Right forelimb (tissue), 1 donor: ENCODE results near the gene TBX15.

Source experiments
- DNase-seq: peaks from one replicate; pipeline ENCODE4 v3.0.0-alpha.2; 2018

TBX15 gene

DNA sequence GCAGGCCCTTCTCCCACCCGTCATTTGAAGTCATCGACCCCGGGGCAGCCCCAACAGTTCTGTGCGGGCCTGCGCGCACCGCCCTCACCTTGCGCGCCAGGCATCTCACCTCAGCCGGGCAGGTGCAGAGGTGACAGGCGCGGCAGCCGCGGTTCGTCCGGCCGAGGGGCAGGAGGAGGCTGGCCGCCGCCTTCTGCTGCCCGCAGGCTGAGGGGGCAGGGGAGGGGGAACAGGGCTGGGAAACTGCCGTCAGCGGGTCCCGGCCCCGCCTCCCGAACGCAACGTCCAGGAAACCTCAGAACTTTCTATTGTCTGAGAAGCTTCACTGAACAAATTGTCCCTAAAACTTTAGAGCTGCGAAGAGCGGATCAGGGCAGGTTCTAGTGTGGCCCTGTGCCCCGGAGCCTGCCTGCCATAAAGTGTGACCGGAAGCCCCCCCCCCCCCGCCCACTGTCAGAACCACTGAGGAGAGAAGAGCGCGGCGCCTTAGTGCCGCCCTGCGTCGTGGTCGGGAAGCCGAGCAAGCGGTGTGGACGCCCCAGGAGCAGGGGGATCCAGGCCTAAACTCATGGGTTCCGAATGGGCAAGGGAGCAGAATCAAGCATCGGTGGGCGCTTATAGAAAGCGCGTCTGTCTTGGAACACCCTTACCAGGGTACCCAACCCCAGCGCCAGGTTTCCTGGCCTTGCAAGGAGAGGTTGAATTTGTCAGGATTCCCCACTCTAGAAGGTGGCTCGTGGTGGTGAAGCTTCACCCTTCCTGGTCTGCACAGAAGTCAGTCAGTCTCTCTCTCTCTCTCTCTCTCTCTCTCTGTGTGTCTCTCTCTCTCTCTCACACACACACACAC lies 13.3 kb upstream of the TBX15 start:
- peak; percentile 70 for DNase-seq

DNA sequence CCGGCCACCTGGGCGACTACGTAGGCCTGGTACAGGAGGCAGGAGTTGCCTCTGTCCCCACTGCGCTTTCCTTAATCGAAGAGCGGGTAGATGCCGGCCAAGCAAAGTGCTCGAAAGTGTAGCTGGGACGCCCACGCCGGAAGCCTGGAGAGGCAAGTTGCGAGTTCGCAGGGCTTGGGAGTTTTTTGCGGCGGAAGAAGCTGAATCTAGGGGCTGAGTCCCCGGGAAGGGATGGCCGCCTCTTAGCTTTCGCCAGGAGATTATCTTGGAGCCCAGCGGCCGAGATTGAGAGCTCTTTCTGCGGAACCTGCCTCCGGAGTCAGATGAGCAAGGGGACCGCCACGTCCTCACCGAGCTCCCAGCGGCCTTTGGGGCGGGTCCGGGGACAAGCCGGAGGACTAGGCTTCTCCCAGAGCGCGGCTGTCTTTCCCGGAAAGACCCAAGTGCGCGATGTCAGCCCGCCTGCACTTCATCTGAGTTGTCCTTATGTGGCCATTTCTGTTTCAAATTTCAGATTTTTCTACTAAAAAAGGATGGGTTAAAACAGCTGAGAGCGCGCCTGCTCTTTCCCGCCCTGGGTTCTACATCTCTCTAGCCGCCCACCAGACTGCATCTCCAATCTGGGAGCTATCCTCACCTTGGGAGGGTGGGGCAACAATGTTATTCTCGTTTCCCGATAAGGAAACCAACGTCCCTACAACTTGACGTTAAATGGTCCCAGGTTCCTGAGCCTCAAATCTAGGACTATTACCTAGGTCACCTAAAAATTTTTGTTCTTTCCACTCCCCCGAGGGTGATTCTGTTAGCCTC lies 12.4 kb upstream of the TBX15 start:
- peak; percentile 65 for DNase-seq

DNA sequence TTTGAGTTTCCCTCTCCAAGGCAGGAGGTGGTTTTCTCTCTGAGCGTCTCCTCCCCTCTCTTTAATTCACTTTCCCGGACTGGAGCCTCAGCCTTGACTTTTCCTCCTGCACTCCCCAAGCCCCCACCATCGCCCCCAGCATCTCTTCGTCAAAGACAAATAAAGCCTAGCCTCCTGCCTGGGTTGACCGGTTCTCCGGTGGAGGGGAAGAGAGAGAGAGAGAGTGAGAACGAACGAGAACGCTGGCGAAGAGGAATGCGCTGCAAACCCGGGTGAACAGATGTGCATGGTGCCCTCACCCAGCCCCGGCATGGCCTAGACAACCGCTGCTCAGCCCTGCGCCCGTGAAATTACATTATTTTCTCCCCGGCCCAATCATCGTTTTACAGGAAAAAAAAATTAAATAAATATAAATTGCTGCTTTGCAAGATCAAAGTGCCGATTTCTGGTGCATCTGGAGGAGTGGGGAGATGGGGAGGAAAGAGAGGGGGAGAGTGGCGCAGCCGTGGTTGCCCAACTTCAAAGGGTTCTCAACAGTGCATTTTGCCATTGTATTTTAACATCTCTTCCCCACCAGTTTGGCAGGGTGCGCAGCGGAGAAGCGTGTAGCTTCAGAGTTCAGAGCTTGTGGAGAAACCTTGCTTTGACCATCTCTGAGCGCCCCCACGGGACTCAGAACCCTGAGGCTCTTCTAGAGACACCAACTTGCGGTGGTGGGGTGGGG lies 11.4 kb upstream of the TBX15 start:
- DNase-seq: no peak

DNA sequence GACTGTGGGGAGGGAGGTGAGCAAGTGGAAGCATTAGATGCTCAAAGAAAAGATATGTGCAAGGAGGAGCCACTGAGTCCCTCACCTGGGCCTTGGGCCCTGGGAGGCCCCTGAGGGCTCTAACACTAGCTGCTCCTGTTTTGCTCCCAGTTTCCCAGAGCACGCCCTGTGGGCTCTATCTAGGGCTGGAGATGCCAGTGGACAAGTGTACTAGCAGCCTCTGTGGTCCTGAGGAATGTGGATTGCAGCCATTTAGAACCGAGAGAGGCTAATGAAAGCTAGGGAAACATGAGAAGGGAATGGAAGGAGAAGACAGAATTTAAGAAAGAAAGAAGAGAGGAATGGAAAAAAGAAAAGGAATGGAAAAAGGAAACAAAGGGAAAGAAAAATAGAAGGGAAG lies 10.0 kb upstream of the TBX15 start:
- DNase-seq: no peak

DNA sequence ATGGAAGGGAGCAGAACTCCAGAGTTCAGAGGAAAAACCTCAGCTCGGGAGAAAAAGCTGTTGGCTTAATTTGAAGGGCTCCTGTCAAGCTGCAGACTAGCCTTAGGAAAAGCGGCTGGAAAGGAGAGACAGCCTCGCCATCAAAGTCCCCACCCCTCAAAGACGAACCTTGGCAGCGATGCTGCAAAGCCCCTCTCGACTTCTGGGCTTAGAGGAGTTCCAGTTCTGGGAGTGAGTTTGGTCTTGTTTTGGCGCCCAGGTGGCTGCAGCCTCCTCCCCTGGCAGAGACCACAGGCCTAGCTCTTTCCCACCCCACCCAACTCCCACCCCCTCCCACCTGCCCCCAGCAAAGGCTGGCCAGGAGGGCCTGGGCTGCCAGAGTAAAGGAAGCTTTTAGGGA lies 9.1 kb upstream of the TBX15 start:
- no peak for DNase-seq

DNA sequence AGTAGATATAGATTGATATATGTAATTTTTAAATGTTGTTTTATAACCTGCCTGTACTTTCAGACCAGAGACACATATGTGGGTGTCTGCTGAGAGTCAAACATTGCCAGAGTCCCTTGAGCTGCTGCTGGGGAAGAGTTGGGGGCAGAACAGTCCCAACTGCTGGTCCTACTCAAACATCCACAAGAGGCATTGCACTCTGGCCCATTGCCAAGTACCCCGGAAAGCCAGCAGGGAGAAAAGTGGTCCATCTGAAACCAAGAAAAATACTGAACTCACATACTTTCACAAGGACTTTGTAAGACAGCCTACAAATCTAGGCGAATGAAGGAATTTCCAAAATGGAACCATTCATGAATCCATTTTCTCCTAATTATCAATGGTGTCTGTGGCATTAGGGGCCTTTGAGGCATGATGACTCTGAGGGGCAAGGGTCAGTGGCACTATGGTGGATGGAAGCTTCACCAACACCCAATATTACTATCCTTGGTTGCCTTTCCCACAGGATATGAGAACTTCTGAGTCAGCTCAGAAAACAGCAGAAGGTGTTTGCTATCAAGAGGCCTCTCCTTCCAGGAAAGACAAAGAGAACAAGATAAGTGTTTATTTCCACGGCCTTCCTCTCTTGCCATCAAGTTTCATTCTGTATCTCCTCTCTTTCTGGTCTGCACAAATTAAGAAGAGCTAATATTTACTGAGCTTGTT lies 7.3 kb upstream of the TBX15 start:
- DNase-seq: no peak

DNA sequence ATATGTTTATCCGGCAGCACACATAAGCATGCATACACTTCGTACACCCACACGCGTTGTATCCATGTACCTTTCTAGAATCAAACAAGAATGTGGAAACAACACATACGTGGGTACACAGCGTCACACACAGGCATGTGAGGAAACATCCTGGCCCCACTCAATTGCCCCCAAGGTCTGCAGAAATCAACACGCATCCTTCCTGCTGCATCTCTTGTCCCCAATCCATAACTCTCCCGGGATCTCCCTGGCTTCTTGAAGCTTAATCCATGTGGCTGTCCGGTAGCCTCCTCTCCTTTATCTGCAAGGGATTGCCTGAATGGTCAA lies 5.5 kb upstream of the TBX15 start:
- no peak for DNase-seq

DNA sequence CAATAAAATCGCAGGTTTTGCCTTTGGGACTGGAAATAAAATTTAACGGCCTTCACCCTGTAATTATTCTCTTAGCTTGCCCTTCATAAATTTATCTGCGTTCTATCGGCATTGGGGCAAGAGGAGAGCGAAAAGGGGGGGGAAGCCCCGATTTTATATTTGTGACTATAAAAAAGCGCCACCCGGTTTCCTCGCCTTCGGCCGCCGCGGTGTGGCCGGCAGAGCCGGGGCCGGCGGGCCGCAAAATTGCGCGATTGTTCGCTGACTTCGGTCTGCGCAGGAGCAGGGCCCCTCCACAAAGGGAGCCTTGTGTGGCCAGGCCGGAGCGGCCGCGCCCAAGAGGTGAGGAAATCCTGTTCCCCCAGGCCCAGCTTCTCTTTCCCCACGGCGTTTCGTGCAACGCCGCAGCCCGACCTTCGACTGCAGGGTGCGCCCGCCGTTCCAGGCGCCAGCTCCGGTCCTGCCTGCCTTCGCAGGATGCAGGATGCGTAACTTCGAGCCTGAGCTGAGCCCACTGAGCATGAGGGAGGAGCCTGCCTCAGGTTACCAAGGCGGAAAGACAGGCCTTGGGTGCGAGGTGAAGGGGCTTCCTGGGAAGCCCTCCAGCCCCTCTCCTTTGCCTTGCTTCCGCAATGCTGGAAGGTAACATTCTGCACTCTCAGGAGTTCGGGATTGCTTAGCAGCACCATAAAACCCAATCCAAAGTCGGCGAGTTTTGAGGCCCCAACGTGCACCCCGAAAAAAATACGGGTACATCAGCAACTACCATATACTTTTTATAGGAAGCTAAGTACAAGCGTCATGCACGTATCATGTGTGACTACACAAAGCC lies 4.9 kb upstream of the TBX15 start:
- DNase-seq: no peak

DNA sequence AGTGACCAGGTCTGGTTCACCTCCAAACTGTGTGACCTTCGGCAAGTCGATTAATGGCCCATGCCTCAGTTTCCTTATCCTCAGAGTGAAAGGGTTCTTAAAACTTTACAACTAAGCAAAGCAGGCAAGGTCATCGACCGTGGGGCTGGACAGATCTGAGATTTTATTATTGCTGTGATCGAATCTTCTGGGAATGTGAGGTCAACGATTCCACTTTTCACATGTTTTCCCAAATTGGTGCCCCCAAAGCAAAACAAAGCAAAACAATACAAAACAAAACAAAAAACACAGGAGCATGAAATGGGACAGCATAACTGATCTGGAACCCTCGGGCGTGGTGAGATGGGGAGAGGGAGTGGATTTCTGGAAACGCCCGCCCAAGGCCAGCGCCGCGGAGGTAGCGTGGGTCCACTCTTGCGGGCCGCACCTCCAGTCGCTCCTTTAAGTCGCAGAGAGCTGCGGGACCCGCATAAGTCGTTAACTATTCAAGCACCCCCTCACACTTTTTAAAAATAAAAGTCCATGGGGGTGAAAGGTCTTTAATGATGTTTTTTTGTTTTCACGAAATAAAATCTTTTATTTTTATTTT lies 4.2 kb upstream of the TBX15 start:
- DNase-seq: no peak

DNA sequence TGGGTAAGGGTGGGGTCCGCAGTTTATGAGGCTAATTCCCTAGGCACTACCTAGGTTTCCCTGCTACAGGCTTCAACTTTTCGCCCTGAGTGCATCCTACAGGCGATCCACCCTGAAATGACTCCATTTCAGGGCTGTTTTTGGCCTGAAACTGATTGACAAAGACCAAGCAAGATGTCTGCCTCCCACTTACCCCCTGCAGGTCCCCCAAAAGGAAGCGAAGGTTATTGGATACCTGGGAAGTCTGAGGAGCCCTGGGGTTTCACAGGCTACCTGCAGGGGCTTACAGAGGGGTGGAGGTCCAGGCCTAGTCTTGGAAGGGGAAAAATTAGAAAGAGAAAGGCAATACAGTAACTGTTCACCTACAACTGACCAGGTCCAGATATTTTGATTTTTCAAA lies 3.3 kb upstream of the TBX15 start:
- DNase-seq: no peak

DNA sequence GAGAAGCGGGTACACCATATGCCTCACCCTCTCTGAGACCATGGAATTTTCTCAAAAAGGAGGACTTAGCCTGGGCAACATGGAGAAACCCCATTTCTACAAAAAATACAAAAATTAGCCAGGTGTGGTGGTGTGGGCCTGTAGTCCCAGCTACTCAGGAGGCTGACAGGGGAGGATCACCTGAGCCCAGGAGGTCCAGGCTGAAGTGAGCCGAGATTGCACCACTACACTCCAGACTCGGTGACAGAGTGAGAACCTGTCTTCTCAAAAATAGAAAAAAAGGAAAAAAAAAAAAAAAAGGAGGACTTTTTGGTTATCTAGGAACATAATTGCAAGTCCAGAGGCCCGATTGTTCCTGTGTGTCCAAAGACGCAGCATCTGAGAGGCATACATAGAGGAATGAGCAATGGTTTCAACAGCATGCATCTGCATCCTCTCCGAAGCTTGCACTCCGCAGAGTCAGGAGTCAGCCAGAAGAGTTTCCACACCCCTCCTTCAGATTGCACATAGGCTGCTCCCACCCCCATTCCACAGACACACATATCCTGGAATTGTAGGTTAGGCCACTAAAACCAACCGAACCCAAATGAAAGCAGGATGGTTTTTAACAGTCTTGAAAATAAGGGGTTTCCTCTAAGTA lies 2.5 kb upstream of the TBX15 start:
- DNase-seq: no peak

DNA sequence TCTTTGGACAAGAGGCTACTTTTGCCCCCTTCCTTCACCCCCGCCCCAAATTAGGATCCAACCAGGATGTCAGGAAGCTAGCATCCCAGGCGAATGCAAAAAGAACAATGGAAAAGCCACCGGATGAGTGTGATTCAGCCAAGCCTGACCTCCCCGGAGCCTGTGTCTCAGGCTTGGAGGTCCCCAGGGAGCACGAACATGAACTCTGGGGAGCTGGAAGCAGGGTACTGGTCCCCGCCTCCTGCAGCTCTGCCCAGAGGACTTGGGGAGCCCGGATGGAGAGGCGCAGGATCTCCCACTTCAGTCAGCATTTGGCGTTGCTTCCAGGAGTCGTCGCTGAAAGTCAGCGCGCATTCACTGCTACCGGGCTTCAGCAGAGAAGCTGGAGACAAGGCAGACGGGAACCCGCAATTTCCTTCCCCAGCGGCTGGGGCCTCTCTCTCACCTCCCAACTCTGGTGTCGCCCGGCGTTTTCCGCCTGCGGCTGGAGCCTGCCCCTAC lies 1.8 kb upstream of the TBX15 start:
- DNase-seq: no peak

DNA sequence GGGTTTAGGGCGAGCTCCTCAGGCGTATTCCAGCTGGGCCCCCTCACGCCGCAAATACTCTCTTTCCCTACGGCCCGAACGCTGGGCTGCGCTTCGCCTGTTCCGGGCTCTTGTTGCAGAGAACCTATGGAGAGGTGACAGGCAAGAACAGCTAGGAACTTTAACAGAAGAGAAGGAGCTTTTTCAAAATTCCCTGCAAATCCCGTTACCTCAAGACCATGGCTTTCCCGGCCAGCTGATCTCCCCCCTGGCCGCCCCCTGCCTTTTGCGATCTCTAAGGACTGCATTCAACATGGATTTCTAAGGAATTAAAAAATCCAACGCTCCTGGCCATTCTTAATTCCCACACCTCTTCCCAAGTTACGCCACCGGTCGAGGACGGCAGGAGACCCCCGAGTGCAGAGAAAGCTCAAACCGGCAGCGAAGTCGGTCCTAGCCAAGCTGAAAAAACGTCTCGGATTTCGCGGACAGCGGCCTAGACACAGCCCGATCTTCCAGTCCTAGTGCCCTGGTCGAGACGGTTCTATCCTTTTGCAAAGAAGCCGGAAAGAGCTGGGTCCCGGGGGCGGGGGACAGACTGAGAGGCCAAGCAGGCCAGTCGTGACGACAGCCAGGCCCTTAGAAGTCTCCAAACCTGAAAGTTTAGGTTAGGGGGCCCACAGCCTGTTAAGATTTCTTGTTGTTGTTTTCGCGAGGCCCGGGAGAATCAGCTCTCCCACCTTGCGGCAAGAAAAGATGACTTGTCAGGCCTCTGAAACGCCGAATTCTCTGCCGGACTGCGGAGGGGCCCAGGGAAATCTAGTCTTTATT lies 1.1 kb upstream of the TBX15 start:
- peak; percentile 78 for DNase-seq

DNA sequence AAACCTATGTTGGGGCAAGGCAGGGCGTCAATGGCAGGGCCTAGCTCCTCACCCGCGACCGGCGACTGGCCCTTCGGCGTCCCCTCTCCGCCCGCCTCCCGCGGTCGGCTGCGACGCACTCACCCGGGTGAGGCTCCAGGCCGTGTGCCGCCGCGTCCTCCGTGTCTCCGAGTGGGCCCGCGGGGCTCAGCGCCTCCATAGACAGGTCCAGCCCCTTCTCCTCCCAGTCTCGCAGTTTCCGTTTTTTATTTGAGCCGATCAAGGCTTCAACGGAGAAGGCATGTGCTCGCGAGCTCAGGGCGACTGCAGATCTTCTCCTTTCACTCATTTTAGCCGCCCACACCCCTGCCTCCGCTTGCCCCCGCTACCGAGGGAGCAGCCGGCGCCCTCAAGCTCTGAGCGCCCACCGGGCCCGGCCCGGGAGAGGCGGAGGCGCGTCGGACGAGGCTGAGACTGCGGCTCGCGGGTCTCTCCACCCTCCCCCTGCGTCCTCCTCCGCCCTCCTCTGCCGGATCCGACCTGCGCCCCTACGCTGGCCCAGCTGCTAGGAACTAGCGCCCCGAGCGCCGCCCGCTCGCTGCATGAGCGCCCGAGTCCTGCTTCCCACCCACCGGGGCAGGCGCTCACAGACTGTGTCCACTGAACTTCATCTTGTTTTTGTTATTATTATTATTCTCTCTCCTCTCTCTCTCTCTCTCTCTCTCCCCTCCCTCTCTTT lies 516 bp downstream of the TBX15 start:
- DNase-seq: peak; percentile 86

DNA sequence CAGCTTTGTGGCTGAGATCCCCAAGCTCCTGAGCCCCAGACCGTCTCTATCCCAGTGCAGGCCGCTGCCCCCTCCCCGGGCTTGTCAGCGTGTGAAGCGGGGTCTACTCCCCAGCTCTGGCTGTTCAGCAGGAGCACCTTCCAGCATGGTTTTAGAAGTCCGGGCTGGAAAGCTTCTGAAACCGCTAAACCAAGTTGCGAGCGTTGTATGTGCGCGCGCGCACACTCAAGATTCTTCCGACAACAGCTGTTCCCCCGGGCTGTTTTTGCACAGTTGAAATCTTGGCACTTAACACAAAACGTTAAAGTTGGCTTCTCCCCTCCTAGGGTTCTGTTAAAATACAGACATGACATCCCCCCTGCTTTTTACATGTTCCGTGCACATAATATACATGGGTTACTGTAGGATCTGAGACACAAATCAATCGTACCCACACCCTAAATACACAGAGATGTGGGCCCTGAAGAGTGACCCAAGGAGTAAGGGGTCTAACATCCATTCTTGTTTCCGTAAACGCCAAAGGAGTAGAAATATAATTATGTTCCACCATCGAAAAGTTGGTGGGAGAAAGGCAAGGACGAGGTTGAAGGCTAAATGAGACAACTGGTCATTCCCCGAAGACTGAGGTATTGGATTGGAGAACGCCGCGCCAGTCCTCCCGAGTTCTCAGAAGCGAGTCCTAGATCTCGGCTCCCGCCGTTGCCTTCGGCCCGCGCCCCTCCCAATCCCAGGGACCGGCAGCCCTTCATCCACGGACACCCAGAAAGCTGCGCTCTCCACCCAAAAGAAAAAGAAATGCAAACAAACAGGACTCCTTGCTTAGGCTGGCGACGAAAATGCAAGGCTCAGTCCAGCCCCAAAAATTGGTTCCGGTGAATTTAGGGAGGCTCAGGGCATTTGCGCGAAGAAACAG lies 1.3 kb downstream of the TBX15 start:
- peak; percentile 80 for DNase-seq

DNA sequence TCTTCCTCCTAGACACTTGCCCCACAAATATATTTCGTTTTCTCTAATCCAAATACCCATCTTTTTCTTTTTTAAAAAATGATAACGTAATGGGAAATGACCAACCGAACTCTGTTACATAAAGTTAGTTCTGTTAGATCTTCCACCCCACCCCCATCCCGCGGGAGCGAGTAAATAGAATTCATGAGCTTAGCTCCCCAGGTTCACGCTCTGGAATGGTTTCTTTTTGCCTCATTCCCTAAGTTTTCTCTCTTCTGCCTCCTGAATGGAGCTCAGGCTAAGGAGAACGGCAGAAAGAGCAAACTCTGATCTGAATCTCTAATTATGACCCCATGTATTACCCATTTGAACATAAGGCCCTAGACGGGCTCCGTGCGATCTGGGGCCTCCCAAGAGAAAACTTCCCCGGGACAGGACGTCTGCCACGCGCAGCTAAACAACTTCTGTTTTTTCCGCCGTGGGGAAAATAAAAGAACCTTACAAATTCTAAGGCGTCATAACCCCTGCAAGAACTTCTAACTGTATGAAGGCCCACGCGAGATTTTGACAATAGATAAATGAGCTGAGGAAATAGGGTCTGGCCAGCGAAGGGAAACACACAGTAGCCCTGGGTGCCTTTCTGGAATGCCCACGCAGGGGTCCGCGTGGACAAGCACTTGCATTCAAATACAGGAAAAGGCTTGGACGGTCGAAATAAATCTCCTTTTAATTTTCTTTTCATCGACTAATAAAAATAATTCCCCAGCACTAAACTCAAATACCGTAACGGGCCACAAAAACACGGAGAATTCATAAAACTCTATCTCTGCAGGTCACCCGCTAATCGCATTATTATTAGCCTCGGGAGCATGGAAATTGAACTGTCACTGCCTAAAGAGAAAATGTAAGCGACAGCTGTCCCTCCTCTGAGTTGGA lies 2.2 kb downstream of the TBX15 start:
- no peak for DNase-seq
